Ecto neural progenitor cell (in vitro differentiated cells): ENCODE results near the gene AKAP8.
A peak's percentile ranks its signal among the peaks of the same experiment; 100 is the strongest.

ENCODE experiments used
- DNase-seq: peaks from one replicate; pipeline ENCODE4 v3.0.0-alpha.2; 2018; ENCODE audit warnings: low spot score

The AKAP8 gene

GRCh38 chr19:15331419-15332310 is 47.9 kb downstream of the AKAP8 start:
- DNase-seq, result peak; percentile 71

GRCh38 chr19:15330801-15331418 is 48.7 kb downstream of the AKAP8 start:
- no peak for DNase-seq

GRCh38 chr19:15328312-15328711 is 51.3 kb downstream of the AKAP8 start:
- no peak for DNase-seq

GRCh38 chr19:15324791-15325519 is 54.6 kb downstream of the AKAP8 start:
- DNase-seq, result no peak

- DNase-seq, result no peak
Observed at GRCh38 chr19:15323496-15324235, 55.9 kb downstream of the AKAP8 start.

GRCh38 chr19:15321739-15322138 is 57.8 kb downstream of the AKAP8 start:
- DNase-seq, result no peak

GRCh38 chr19:15320116-15320515 is 59.5 kb downstream of the AKAP8 start:
- no peak for DNase-seq

GRCh38 chr19:15318241-15318691 is 61.3 kb downstream of the AKAP8 start:
- DNase-seq, result no peak

- DNase-seq, result no peak
Observed at GRCh38 chr19:15317392-15318071, 62.1 kb downstream of the AKAP8 start.

- DNase-seq, result no peak
Observed at GRCh38 chr19:15316498-15316897, 63.1 kb downstream of the AKAP8 start.

GRCh38 chr19:15315101-15315500 is 64.5 kb downstream of the AKAP8 start:
- DNase-seq, result no peak

- no peak for DNase-seq
Observed at GRCh38 chr19:15313649-15314279, 65.8 kb downstream of the AKAP8 start.

GRCh38 chr19:15307169-15307568 is 72.4 kb downstream of the AKAP8 start:
- no peak for DNase-seq

GRCh38 chr19:15305582-15306334 is 73.8 kb downstream of the AKAP8 start:
- DNase-seq, result no peak

- DNase-seq, result no peak
Observed at GRCh38 chr19:15304140-15304705, 75.4 kb downstream of the AKAP8 start.
